MM.1S (cell line): Measurements from ENCODE around the gene PAX8.

Experiments used
- EZH2 ChIP-seq: fragments of 300-600 bp; sonication (generic); optimal IDR thresholded peaks from 2 replicates; pipeline ENCODE3; 2017; ENCODE audit warnings: low read depth, mild to moderate bottlenecking, antibody characterized with exemption, low read length, mixed read lengths
- EZH2phosphoT487 ChIP-seq: fragments of 300-600 bp; sonication (generic); IDR thresholded peaks from 2 replicates; pipeline ENCODE4 v1.6.1; 2018; ENCODE audit warnings: antibody characterized with exemption, low read length
- TF ChIP-seq, protein P1 (sequence below): fragments of 300-600 bp; sonication (generic); IDR thresholded peaks from 2 replicates; pipeline ENCODE4 v1.5.1; 2016; ENCODE audit warnings: antibody characterized with exemption, low read length, mixed read lengths

DNA sequence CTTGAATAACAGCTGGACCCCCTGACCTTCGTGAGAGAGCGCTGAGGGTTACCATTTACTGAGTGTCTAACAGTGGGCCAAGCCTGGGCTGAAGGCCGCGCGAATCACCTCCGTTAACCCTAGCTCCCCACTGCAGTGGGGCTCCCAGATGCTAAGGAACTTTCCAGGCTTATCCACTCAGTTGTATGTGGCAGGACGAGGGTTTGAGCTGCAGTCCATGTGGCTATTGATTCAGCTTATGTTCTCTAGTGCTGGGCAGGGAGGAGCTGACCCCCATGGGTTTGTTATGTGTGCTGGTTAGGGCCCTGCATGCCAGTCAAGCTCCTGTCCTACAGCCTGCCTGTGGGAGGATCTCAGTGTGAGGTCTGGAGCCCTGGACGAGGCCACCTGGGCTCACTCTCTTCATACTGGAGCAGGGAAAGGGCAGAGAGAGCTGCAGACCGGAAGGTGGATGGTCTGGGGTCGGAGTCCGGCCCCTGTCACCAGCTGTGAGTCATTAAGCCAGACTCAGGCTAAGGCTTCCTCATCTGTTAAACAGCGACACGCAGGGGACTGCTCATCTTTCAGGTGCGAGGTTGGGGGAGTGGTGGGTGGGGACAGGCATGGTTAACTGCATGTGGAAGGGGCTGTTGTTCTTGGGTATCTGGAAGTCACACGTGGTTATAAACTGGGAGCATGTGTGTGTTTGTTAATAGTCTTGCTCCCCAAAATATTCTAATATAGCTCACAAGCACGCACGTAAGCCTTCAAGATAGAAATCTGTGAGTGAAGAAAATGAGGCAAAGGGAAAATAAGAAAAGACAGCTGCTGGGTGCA is 98.4 kb downstream of the PAX8 start:
- TF ChIP-seq EZH2, result no peak
- TF ChIP-seq, protein P1, sequence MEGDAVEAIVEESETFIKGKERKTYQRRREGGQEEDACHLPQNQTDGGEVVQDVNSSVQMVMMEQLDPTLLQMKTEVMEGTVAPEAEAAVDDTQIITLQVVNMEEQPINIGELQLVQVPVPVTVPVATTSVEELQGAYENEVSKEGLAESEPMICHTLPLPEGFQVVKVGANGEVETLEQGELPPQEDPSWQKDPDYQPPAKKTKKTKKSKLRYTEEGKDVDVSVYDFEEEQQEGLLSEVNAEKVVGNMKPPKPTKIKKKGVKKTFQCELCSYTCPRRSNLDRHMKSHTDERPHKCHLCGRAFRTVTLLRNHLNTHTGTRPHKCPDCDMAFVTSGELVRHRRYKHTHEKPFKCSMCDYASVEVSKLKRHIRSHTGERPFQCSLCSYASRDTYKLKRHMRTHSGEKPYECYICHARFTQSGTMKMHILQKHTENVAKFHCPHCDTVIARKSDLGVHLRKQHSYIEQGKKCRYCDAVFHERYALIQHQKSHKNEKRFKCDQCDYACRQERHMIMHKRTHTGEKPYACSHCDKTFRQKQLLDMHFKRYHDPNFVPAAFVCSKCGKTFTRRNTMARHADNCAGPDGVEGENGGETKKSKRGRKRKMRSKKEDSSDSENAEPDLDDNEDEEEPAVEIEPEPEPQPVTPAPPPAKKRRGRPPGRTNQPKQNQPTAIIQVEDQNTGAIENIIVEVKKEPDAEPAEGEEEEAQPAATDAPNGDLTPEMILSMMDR, result no peak
- TF ChIP-seq EZH2phosphoT487, result no peak
